ENCODE results near the gene C6orf47.
"Not testable (repeated sequence)": the region's sequence is repeated elsewhere in the genome, so short reads cannot be mapped to it uniquely, and the experiment has no call there.

C6orf47 gene

DNA sequence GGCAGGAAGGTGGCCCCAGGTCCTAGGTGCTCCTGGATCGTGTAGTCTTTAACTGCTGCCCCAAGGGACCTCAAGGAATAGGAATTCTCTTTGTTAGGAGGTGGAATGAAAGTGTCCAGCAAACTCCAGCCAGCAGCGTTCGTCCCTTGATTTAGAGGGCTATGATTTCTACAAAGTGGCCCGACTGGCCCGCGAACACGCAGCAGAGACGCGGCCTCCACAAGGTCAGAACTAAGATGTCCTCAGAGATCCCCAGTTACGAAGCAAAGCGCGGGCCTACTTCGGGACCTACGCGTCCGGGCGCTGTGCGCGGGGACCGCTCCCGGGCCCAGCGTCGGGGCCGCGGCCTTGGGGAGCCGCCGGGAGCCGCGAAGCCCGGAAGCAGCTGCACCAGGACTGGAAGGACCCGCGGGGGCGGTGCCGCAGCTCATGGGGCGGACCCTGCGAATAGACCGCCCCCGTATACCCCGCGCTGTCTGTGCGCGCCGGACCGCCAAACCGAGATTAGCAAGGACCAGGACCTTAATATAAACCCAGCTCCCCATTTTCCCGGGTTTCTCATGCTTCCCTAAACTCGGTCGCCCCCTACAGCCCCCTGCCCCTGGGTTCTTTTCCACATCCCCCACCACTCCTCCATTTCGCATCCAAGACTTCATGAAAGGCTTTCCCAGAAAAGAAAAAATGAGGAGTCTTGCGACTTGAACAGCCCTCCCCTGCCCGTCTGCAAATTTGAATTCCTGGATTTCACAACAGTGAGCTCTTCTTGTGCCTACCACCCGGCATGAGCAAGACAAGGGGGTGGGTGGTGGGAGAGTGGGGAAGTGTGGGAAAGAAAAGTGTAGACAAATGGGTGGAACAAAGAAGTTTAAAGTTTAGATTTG is at the start of gene C6orf47:
C6orf47 (minus strand) TSS at position 398 of the 881 bp plus-strand sequence. CDS start 831 bp downstream, outside the sequence.
- DNase-seq, result peak; percentile 87

- not testable (repeated sequence) for DNase-seq
Measured at GRCh38 chr6:31709157-31709556, 48.6 kb upstream of the C6orf47 start.

DNA sequence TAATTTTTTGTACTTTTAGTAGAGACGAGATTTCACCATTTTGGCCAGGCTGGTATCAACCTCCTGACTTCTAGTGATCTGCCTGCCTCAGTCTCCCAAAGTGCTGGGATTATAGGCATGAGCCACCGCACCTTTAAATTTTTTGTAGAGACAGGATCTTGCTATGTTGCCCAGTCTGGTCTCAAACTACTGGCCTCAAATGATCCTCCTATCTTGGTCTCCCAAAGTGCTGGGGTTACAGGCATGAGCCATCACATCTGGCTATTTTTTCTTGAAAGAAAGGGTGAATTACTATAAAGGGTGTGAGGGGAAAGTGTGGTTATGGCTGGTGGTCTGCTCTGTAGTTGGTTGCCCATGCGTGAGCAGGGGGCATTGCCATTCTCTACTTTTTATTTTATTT is 47.6 kb upstream of the C6orf47 start:
- no peak for DNase-seq

DNA sequence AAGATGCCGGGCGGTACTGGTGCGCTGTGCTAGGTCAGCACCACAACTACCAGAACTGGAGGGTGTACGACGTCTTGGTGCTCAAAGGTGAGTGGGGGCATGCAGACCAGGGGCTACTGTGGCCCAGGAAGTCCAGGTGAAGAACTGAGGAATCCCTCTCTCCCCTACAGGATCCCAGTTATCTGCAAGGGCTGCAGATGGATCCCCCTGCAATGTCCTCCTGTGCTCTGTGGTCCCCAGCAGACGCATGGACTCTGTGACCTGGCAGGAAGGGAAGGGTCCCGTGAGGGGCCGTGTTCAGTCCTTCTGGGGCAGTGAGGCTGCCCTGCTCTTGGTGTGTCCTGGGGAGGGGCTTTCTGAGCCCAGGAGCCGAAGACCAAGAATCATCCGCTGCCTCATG is 47.1 kb upstream of the C6orf47 start:
- DNase-seq, result no peak

DNA sequence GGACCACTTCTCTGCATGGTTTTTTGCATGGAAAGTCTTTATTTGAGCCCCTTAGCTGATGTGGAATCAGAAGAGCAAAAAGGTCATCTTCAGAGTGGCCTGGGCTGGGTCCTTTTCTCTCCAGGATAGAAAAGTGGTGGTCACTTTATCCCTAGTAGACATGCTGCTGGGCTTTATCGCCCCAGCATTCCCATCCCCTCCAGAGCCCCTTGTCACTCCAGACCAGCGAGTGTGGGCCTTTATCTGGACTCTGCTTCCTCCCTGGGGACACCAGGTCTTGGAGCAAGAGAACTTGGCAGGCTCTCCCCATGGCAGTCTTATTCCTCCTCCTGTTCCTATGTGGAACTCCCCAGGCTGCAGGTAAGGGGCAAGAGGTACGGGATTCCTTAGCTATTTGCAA is 46.0 kb upstream of the C6orf47 start, which contains the start of gene LY6G6F:
LY6G6F (plus strand) TSS at position 268 of the 400 bp plus-strand sequence; CDS start at position 309, 41 bp downstream.
- DNase-seq, result no peak

DNA sequence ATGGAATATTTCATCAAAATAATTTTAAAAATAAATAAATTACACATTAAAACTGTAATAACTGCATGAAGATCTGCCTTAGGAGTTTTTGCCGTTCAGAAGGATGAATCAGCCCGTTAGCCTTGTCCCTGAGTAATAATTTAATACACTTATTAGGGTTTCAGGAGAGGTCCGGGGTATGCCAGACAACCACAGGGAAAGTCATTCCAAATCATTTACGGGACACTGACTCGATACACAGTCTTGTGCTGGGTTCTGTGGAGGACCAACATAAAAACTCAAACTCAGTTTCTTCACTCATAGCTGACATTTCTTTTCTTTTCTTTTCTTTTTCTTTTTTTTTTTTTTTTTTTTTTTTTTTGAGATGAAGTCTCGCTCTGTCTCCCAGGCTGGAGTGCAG is 45.4 kb upstream of the C6orf47 start:
- no peak for DNase-seq

DNA sequence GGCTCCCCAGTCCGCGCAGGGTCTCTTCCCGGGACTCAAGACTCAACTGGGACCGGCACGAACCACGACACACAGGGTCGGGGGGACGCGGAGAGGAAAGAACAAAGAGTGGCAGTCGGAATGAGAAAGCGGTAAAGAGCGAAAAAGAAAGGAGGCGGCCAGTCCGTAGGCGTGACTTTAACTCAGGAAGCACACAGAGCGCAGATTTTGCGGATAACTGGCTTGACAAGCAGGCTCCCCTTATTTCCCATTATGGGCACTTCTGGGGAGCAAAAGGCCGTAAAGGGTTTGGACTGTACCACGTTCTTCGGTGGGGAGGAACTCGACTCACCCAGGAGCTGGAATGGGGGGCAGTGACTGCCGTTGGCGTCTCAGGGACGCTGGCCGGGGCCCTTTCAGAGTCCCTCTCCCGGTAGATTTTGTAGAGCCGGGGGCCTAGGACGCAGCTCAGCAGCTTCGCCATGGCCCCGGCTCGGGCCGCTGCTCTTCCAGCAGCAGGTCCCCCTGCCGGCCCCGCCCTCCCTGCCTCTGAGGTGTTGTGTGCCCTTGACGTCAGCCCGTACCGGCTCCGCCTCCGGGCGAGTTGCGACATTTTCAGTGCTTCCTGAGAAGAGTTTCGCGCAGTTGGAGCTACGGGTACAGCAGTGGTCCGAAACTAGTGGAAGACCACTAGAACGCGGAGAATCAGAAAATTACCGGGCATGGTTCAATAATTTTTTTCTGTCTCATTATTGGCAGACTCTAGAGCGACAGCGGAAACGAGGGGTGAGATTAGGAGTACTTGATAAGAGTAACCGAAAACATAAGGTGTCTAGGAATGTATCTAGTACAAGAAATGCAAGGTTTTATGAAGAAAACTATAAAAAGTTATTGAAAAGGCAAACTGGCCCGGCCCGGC is 42.5 kb upstream of the C6orf47 start, which contains the start of gene ABHD16A:
ABHD16A (minus strand) TSS at position 506 of the 898 bp plus-strand sequence; CDS start at position 463, 43 bp downstream.
- DNase-seq, result peak; percentile 99

GRCh38 chr6:31702405-31702818 is 41.8 kb upstream of the C6orf47 start:
- DNase-seq, result peak; percentile 49

- DNase-seq, result no peak
Measured at GRCh38 chr6:31701666-31702404, 41.3 kb upstream of the C6orf47 start.

DNA sequence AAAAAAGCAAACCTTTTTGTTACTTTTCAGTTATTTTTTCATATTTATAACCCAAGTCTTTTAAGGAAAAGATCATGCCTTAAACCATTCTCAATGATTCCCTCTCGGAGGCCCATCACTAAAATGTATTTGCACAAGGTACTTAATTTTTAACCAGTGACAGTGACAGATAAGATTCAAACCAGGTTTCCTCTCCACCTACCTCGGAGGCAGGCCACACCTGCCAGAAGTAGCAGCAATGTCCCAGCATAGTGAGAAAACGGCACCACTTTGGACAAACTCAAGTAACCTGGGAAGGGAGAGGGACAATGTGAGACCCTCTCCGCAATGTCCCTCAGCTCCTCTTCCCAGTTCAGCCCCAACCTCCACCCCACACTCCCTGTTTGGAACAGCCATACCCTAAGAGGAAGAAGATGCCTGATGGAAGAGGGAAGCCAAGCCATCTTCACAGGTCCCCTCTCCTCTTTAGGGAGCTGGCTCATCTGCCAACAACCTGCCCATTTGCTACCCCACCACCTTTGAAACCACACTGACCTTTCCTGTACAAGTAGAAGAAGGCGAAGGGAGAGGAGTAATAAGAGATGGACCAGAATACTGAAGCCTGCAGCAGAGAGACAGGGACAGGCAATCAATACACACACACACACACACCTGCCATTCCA is 40.3 kb upstream of the C6orf47 start:
- no peak for DNase-seq

GRCh38 chr6:31697555-31697954 is 37.0 kb upstream of the C6orf47 start:
- peak; percentile 40 for DNase-seq

DNA sequence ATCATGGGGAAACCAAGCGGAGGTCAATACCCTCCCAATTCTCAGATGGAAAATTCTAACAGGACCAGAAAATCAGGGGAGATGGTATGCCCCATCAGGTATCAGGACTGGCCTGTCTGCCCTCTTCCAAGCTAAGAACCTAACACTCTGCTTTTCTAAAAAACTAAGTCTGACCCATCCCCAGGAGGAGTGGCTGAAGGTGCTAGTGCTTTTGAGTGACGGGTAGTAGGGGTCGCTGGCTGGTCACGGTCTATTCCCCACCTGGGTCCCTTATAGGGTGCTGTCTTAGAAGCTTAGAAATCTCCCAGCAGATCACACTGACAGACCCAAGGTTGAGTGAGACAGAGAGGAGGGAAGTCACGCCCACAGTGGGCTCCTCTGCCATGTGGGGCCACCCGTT is 33.0 kb upstream of the C6orf47 start:
- no peak for DNase-seq

DNA sequence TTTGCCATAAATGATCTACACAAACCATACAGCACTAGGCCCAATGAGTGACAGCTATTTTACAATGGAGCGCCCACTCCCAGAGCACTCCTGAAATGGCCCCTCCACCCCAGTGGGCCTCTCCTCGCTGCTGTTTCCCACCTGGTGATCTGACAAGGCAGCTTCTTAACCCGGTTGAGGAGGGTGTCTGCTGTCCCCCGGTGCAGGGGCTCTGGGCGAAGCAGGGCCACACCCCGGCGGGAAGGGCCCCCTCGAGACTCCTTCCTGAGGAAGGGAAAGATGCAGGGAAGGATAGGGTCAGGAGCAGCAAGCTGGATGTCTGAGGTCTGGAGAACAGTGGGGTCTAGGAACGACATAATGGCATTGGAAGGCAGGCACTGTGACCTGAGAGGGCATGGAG is 32.3 kb upstream of the C6orf47 start:
- DNase-seq, result no peak

- DNase-seq, result no peak
Measured at GRCh38 chr6:31692353-31692752, 31.8 kb upstream of the C6orf47 start.

DNA sequence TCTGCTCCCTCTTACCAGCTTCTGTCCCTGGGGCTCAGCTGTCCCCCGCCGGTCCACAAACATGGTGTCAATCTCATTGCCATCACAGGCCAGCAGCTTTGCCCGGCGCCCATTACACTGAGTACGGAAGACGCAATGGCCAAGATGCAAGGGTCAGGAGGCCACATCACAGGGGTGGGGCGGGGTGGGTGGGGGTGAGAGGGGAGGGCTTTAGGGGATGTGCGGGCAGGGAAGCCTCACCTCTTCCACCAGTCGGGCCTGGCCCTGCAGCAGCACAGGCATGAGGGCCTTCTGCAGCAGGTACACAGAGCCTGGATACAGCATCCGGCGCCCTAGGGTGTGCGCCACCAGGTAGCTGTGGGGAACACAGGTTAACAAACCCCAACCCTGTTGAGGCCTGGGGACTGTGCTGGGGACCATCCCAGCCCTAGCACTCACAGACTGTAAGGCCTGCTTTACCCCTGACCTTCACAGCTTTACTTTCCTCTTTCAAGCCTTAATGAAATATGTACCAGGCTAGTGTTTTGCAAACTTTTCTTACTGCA is 31.1 kb upstream of the C6orf47 start:
- no peak for DNase-seq

- DNase-seq, result no peak
Measured at GRCh38 chr6:31691078-31691463, 30.5 kb upstream of the C6orf47 start.

GRCh38 chr6:31690231-31691077 is 29.9 kb upstream of the C6orf47 start:
- no peak for DNase-seq

DNA sequence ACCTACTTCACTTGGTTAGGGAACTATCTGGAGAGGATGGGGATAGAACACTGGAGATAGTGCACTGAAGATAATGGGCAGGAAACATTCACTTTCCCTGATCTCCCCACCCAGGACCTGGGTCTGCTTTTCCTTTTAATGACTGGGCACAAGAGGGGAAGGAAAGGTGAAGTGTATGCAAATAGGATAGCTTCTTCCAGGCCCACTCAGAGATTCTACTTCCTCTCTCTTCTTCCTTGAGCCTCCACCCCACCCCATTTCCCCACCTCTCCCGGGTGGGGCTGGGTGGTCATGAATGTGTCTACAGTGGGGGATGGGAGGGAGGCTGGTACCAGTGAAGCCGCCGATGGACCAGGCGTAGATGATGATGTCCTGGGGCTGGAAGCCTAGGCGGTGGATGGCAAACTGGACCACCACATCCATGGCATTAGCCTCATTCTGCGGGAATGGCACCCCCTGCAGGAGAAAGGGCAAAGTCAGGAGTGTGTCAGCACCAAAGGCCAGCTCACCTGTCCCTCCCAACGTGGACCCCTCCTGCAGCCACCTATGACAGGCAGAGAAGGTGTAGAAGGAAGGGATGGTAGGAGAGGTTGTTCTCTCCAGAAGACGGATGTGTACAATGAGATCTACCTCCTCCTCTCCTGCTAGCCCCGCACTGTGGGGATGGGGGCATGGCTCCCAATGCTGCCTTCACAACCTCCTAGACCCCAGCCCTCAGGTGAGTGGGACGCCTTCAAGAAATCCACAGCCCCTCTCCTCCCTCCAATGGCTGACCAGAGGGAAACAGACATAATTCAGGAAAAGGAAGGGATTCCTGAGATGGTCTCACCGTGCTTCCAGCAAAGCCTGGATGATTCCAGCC is 28.9 kb upstream of the C6orf47 start:
- DNase-seq, result no peak

DNA sequence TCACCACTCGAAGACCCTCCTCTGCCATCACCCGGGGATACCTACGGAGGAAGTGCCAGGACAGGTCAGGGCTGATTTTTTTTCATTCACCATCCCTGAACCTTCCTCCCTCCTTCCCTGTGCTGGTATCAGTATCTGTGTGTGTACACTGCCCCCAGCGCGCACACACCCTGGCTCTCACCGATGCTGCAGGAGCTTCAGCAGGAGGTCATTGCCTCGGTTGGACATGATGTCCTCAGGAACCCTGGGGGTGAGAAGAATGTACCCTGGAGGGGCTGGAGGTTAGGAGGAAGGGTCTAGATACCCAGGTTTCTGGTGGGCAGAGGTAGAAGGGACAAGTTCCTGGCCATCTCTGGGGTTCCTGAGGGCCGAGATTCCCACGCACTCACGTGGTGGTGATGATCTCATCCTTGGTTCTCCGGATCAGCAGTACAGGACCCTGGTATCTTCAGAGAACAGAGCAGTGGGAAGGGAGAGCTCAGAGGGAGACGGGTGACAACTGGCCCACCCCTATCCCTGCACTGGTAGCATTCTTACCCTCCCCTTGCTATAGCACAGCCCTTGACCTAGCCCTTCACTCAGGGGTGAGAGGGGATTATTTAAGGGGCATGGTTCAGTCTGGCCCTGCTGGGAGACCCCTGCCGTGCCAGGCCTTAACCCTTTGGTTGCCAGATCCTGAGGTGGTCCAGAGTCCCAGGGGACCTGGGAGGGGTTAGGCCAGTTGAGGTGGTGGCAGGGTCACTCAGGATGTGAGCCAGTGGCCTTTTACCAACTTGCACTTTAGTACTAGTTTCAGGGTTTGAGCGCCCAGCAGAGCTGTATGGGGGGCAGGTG is 27.5 kb upstream of the C6orf47 start:
- DNase-seq, result no peak

Measured in activated CD4-positive, alpha-beta T cell treated with anti-CD3 and anti-CD28 coated beads, Interleukin-2, Interleukin-6, amounts not matched to agents 100 ng/mL and 50 ng/mL, durations not matched to agents 16 hours and 8 hours (primary cell).